ENCODE measurements around the gene MACROD1.

The MACROD1 gene

GRCh38 chr11:64028398-64029115, 137.4 kb downstream of the MACROD1 start:
- DNase-seq, result peak; percentile 35

- DNase-seq, result no peak
Observed at GRCh38 chr11:64027651-64028397, 138.1 kb downstream of the MACROD1 start.

- DNase-seq, result no peak
Observed at GRCh38 chr11:64026575-64027205, 139.2 kb downstream of the MACROD1 start.

- DNase-seq, result peak; percentile 32
Observed at GRCh38 chr11:64025205-64025604, 140.7 kb downstream of the MACROD1 start.

GRCh38 chr11:64023712-64024710, 141.9 kb downstream of the MACROD1 start:
- no peak for DNase-seq

GRCh38 chr11:64022125-64022784, 143.7 kb downstream of the MACROD1 start:
- no peak for DNase-seq

- no peak for DNase-seq
Observed at GRCh38 chr11:64021757-64022093, 144.2 kb downstream of the MACROD1 start.

GRCh38 chr11:64020976-64021756, 144.7 kb downstream of the MACROD1 start:
- DNase-seq, result no peak

GRCh38 chr11:64019106-64020037, 146.5 kb downstream of the MACROD1 start:
- DNase-seq, result no peak

GRCh38 chr11:64018310-64018709, 147.6 kb downstream of the MACROD1 start:
- no peak for DNase-seq

- DNase-seq, result no peak
Observed at GRCh38 chr11:64017945-64018224, 148.0 kb downstream of the MACROD1 start.

- no peak for DNase-seq
Observed at GRCh38 chr11:64015935-64016845, 149.7 kb downstream of the MACROD1 start.

GRCh38 chr11:64015510-64015909, 150.4 kb downstream of the MACROD1 start:
- no peak for DNase-seq

GRCh38 chr11:64014356-64014755, 151.6 kb downstream of the MACROD1 start:
- DNase-seq, result no peak

- no peak for DNase-seq
Observed at GRCh38 chr11:64013141-64013896, 152.6 kb downstream of the MACROD1 start.

GRCh38 chr11:64011371-64011770, 154.5 kb downstream of the MACROD1 start:
- DNase-seq, result no peak

GRCh38 chr11:64010783-64011182, 155.1 kb downstream of the MACROD1 start:
- no peak for DNase-seq

- DNase-seq, result no peak
Observed at GRCh38 chr11:64009710-64010109, 156.2 kb downstream of the MACROD1 start.

All from fibroblast of upper back skin (primary cell).